Peyer's patch (tissue), 4 donors: Measurements from ENCODE around the gene SLC6A18. TPM values are rescaled to one million over a fixed set of nuclear protein-coding genes. Genes with fewer than 3 reads are reported as not detected.

Source experiments
- total RNA-seq, 4 donors: library from RNA; depleted of rRNA; stranded (reverse); fragments of >200 nt; gene quantifications; one replicate each; pipeline ENCODE4 v1.1.0, GENCODE V29; 2016

The SLC6A18 gene
- total RNA-seq, 4 donors from 2014 or later = 0.53 to 0.95 TPM; not detected in 2

Other genes starting within 250 kb of the SLC6A18 start
- 1 to 10 TPM; 1.9 to 9.9 (median 3.5) TPM for gene NKD2, start 216.6 kb upstream of the SLC6A18 start, total RNA-seq
- 100 to 1,000 TPM in 3 of 4 donors, 10 to 100 TPM in 1; 87.2 to 182 (median 116) TPM for gene SLC12A7, start 113.3 kb upstream of the SLC6A18 start, total RNA-seq
- gene SLC6A19, start 23.8 kb upstream of the SLC6A18 start, total RNA-seq = 100 to 1,000 TPM in 3 of 4 donors, 1 to 10 TPM in 1; 9.9 to 934 (median 516) TPM
- 1 to 10 TPM in 3 of 4 donors, under 1 TPM in 1; 0.70 to 6.6 (median 1.6) TPM for gene TERT, start 69.7 kb downstream of the SLC6A18 start, total RNA-seq
- gene CLPTM1L, start 119.7 kb downstream of the SLC6A18 start, total RNA-seq = 100 to 1,000 TPM; 115 to 209 (median 143) TPM
- gene SLC6A3, start 220.1 kb downstream of the SLC6A18 start, total RNA-seq = under 1 TPM in 2 of 4 donors, not detected in 2; 0.40 to 0.70 TPM